ENCODE measurements around the gene PFKM.
A peak's percentile ranks its signal among the peaks of the same experiment; 100 is the strongest.

The PFKM gene

DNA sequence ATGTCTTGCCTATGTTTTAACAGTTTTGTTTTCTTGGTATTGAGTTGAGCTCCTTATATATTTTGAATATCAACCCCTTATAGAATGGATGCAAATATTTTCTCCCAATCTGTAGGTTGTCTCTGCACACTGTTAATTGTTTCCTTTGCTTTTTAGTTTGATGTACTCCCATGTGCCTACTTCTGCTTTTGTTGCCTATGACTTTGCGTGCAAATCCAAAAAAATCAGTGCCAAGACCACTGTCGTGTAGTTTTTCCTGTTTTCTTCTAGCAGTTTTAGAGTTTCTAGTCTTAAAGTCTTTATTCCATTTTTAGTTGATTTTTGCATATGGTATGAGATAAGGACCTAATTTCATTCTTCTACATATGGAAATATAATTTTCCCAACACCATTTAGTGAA lies 42.1 kb upstream of the PFKM start:
- no peak overlapping the region for H3K27ac ChIP-seq (replicated peaks)
- no peaks in the 10 kb centered on the region for H3K27me3 ChIP-seq (ENCODE audit: insufficient read depth, poor library complexity, severe bottlenecking)
- no peak for TF ChIP-seq SPI1 (IDR thresholded peaks at IDR 0.05; ENCODE audit: borderline replicate concordance, low read depth)
- TF ChIP-seq, protein P1, sequence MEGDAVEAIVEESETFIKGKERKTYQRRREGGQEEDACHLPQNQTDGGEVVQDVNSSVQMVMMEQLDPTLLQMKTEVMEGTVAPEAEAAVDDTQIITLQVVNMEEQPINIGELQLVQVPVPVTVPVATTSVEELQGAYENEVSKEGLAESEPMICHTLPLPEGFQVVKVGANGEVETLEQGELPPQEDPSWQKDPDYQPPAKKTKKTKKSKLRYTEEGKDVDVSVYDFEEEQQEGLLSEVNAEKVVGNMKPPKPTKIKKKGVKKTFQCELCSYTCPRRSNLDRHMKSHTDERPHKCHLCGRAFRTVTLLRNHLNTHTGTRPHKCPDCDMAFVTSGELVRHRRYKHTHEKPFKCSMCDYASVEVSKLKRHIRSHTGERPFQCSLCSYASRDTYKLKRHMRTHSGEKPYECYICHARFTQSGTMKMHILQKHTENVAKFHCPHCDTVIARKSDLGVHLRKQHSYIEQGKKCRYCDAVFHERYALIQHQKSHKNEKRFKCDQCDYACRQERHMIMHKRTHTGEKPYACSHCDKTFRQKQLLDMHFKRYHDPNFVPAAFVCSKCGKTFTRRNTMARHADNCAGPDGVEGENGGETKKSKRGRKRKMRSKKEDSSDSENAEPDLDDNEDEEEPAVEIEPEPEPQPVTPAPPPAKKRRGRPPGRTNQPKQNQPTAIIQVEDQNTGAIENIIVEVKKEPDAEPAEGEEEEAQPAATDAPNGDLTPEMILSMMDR (IDR thresholded peaks at IDR 0.05; ENCODE audit: insufficient read depth, low read length) = no peak
- TF ChIP-seq GABPA (IDR thresholded peaks at IDR 0.05; ENCODE audit: low read depth) = no peak
- TF ChIP-seq, protein P2, sequence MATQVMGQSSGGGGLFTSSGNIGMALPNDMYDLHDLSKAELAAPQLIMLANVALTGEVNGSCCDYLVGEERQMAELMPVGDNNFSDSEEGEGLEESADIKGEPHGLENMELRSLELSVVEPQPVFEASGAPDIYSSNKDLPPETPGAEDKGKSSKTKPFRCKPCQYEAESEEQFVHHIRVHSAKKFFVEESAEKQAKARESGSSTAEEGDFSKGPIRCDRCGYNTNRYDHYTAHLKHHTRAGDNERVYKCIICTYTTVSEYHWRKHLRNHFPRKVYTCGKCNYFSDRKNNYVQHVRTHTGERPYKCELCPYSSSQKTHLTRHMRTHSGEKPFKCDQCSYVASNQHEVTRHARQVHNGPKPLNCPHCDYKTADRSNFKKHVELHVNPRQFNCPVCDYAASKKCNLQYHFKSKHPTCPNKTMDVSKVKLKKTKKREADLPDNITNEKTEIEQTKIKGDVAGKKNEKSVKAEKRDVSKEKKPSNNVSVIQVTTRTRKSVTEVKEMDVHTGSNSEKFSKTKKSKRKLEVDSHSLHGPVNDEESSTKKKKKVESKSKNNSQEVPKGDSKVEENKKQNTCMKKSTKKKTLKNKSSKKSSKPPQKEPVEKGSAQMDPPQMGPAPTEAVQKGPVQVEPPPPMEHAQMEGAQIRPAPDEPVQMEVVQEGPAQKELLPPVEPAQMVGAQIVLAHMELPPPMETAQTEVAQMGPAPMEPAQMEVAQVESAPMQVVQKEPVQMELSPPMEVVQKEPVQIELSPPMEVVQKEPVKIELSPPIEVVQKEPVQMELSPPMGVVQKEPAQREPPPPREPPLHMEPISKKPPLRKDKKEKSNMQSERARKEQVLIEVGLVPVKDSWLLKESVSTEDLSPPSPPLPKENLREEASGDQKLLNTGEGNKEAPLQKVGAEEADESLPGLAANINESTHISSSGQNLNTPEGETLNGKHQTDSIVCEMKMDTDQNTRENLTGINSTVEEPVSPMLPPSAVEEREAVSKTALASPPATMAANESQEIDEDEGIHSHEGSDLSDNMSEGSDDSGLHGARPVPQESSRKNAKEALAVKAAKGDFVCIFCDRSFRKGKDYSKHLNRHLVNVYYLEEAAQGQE (IDR thresholded peaks at IDR 0.05; ENCODE audit: insufficient replicate concordance, low read depth) = no peak
- no peak for TF ChIP-seq POLR2AphosphoS5 (IDR thresholded peaks at IDR 0.05; ENCODE audit: low read depth)
- H3K4me3 ChIP-seq (replicated peaks; ENCODE audit: insufficient read depth, low read length) = no peak overlapping the region
- no peak for DNase-seq (ENCODE audit: low read depth in 1 of 2, low spot score in 1 of 2)

DNA sequence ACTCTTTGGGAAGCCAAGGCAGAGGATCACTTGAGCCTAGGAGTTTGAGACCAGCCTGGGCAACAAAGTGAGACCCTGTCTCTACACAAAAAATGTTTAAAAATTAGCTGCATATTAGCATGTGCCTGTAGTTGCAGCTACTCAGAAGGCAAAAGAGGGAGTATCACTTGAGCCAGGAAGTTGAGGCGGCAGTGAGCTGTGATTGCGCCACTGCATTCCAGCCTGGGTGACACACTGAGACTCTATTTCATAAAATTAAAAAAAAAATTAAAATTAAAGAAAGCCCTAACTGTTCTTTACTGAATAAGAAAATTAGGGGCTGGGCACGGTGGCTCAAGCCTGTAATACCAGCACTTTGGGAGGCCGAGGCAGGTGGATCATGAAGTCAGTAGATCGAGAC lies 40.3 kb upstream of the PFKM start:
- no peak overlapping the region for H3K27ac ChIP-seq (replicated peaks)
- TF ChIP-seq POLR2AphosphoS5 (IDR thresholded peaks at IDR 0.05; ENCODE audit: low read depth) (no peak), GABPA (IDR thresholded peaks at IDR 0.05; ENCODE audit: low read depth) (no peak), SPI1 (IDR thresholded peaks at IDR 0.05; ENCODE audit: borderline replicate concordance, low read depth) (no peak; the same call in 1 of the 2 replicates)
- TF ChIP-seq, protein P2 (IDR thresholded peaks at IDR 0.05; ENCODE audit: insufficient replicate concordance, low read depth) = no peak
- TF ChIP-seq, protein P1 (IDR thresholded peaks at IDR 0.05; ENCODE audit: insufficient read depth, low read length) = no peak
- H3K27me3 ChIP-seq (ENCODE audit: insufficient read depth, poor library complexity, severe bottlenecking) = no peaks in the 10 kb centered on the region
- DNase-seq (ENCODE audit: low read depth in 1 of 2, low spot score in 1 of 2) = peak; percentile 16 to 65
- H3K4me3 ChIP-seq (replicated peaks; ENCODE audit: insufficient read depth, low read length) = no peak overlapping the region

DNA sequence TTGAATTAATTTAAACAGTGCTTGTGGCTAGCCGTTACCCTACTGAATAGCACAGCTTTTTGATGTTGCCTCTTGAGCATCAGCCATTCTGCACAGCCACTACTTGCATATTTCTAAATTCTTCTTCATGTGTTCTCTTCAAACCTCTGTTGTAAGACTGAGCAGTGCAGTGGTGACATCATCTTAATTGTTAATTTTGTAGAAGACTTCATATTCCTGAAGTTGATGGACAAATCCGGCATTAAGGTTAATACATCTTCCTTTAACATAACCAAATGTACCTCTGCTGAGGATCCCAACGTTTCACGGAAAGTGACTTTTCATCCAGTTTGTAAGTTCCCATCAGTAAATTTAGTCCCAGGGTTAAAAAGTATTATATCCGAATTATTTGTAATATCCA lies 38.9 kb upstream of the PFKM start:
- TF ChIP-seq GABPA (IDR thresholded peaks at IDR 0.05; ENCODE audit: low read depth) (no peak), SPI1 (IDR thresholded peaks at IDR 0.05; ENCODE audit: borderline replicate concordance, low read depth) (no peak), POLR2AphosphoS5 (IDR thresholded peaks at IDR 0.05; ENCODE audit: low read depth) (no peak)
- TF ChIP-seq, protein P1 (IDR thresholded peaks at IDR 0.05; ENCODE audit: insufficient read depth, low read length) = no peak
- TF ChIP-seq, protein P2 (IDR thresholded peaks at IDR 0.05; ENCODE audit: insufficient replicate concordance, low read depth) = no peak
- DNase-seq (ENCODE audit: low read depth in 1 of 2, low spot score in 1 of 2) = no peak
- Histone ChIP-seq H3K27me3 (ENCODE audit: insufficient read depth, poor library complexity, severe bottlenecking) (no peaks in the 10 kb centered on the region), H3K27ac (replicated peaks) (no peak overlapping the region), H3K4me3 (replicated peaks; ENCODE audit: insufficient read depth, low read length) (no peak overlapping the region)
